GM18951 (cell line): ENCODE measurements around the gene FANCD2.
"Not testable (repeated sequence)": the region's sequence is repeated elsewhere in the genome, so short reads cannot be mapped to it uniquely, and the experiment has no call there.

Experiments
- POLR2A ChIP-seq: IDR thresholded peaks from 4 replicates; pipeline ENCODE4 v1.6.1; 2011; ENCODE audit warnings: mild to moderate bottlenecking; ENCODE audit not compliant: insufficient read length, insufficient read depth; ENCODE audit errors: extremely low read depth
- in situ Hi-C: fragments of 300-500 bp; cut with MboI; formaldehyde crosslinking; loops from one replicate; pipeline ENCODE4 v1.12.0; 2022; ENCODE audit warnings: low sequenced_read_pairs, mixed read lengths, inconsistent platforms; ENCODE audit not compliant: unreplicated experiment

FANCD2 gene

DNA sequence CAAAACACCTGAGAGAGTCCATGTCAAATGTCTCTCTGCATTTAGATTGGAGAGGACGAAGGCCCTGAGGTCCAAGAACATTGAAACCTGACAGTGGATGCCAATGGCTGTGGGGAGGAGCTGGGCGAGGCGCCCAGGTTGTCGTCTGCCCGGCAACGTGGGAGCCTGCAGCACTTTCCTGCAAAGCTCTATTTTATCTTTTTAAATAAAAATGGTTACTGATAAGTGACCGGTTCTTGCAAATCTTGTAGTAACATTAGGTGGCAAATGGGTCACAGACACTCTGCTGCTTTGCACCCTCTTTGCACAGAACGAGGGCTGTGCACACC is 19.5 kb upstream of the FANCD2 start:
- in situ Hi-C loops: no loop called here
- no peak for TF ChIP-seq POLR2A

DNA sequence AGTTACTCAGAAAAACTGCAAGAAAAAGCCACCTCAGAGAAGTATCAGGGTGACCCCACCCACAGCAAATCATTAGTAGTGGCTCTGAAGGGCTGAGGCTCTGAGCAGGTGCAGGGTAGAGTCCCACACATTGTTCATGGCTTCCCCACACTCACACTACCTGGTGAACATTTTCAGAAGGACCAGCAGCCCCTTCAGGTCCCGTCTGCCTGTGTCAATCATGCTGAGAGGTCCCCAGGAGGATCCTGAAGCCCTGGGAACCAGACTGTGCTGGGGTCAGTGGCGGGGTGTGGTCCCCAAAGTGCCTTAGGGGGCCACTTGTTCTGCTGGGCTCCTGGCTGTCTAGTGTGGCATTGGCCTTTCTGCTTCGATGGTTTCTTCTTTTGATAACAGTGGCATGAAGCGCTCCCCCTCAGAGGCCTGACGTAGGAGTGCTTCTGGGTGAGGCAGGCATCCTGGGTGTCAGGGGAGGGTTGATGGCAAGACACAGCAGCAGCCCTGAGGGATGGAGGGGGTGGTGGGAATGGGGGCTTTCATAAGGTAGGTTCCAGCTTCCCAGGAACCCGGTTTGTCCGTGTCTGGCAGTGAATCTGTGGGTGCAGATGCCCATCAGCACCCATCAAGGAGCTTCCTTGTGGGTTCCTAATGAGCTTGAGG is 19.0 kb upstream of the FANCD2 start:
- in situ Hi-C loops: no loop called here
- TF ChIP-seq POLR2A: no peak

DNA sequence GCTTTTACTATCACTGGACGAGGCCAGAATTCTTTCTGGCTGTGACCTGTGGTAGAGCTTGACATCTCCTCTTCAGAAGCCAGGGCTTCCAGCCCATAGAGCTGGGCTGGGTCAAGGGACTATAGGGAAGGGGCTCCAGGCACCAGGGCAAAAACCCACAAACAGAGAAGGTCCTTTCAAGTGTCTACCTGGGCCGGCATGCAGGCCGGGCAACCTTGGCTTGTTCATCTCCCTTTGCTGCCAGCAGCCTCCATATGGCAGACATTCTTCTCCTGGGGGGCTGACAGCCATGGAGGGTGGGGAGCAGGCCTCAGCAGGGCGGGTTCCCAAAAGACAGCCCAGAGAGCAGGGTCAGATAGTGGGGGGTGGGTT is 18.0 kb upstream of the FANCD2 start:
- in situ Hi-C loops: not testable (repeated sequence)

DNA sequence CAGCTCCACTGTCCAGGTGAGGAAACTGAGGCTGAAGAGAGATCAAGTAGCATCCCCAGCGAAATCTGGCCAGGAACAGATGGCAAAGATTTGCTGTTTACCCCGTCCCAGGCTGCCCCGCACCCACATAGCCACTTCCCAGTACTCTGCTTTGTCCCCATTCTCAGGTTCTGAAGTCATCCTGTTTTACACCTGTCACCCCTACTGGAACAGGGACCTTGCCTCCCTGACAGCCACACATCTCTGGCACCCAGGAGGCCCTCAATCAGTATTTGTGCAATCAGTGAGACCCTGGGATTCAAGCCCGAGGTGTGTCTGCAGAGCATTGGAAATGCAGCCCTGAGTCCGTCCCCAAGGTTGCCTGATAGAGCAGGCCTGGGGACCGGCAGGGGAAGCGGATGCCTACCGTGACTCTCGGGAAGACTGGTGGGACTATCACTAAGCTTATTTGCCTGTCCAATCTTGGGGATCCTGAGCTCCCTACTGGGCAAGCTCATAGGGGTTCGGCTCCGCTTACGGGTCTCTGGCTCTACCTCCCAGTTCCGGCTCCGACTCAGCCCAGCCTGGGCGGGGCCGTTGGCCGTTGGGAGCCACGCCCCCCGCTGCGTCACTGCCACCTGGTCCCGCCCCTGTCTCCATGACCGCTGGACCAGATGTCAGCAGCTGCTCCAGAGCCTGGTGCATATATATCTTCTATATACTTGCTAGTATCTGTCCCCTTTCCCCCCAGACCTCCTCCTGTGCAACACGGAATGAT is 17.5 kb upstream of the FANCD2 start:
- TF ChIP-seq POLR2A: peak; percentile 54
- in situ Hi-C loops: no loop called here

DNA sequence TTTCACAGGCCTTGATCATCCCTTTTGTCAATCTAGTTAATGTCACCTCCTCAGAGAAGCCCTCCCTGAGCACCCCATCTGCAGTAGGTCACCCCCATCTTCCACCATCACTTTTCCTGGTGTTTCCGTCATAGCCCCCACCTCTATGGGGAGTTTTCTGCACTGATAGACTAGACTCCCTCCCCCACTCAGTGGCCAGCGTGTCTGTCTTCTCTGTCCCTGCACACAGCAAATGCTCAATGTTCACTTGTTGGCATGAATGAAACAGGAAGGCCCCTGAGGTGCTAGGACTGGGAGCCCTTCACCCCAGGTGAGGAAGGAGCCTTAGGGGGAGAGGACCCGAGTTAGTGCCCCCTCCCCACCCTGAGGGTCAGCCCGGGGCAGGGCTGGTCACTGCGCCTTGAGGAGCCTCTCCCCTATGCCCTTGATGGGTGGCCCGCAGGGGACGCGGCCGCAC is 15.8 kb upstream of the FANCD2 start:
- TF ChIP-seq POLR2A: no peak
- in situ Hi-C loops: no loop called here

DNA sequence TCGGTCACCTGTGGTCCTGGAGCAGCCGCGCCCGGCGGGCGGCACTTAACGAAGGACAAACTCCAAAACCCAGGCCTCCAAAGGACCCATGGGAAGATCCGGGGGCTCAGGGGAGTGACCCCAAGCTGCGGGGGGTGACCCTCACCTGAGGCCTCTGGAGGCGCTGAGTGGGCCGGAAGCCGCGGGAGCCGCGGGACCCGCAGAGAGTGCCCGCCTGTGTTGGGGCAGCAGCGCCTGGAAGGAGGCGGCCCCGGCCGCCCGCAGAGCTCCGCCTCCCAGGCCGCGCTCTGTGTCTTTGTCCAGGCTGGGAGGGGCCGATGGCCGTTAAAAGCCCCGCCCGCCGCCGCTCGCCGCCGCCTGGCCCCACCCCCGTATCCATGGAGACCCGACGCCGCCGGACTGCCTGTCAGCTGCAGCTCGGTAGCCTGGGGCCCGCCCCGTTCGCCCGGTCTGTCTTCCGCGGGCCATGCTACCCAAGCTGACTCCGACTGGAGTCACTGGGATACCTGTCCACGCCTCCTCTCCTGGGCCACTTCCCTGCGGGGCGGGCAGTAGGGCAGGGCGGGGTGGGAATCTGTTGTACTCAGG is 15.3 kb upstream of the FANCD2 start:
- peak; percentile 30 for TF ChIP-seq POLR2A
- in situ Hi-C loops: no loop called here

DNA sequence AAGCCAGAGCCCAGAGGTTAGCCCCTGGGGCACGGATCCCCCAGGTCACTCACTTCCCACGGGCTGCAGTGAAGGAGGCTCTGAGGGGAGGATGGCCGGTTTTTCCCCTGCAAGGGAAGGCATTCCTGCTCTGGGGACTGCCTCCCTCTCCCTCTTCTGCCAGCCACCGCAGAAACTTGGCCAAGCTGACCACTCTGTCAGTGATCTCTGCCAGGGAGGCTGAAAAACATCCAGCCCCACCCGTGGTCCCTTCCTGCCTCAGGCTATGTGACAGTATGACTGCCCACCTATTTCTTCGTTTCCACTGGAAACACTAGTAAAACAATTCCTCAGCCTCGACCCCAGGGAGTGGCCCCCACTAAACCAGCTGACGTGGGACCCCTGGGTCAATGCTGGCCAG is 14.6 kb upstream of the FANCD2 start:
- TF ChIP-seq POLR2A: no peak
- in situ Hi-C loops: no loop called here

DNA sequence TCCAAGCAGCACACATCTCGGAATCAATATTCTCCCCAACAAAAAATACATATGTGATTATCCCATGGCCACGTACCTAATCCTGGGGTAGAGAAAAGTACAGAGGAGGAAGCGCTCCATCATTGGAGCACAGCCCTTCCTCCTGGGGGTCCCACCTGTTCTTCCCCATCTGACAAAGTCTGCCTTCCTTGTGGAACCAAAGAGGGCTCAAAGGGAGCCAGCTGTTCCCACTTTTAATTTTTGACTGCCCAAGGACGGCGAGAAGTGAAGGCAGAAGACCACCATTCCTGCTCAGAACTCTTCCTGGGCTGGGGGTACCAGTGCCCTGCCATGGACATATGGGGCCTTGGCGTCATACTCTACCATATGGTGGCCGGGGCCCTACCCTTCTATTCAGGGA is 14.1 kb upstream of the FANCD2 start:
- in situ Hi-C loops: no loop called here

DNA sequence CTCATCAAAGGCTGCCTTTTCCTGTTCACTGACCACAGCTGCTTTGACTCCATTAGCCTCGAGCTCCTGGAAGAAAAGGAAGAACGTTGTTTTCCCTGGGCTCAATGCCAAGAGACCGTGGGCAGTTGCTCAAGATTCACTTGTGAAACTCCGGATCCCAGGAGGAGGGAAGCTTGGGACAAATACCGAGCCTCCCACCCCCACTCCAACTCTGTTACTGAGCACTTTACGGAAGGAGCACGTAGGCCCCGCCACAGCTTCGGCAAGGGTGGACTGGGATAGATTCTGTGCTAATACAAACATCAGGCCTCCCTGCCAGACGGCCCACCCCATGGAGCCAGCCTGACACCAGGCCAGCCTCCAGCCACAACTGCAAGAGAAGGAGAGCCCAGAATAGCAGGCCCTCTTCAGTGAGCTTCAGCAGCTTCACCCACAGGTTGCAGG is 10.8 kb upstream of the FANCD2 start:
- TF ChIP-seq POLR2A: no peak
- in situ Hi-C loops: no loop called here

More for the DNA sequence above, 14.1 kb upstream of the FANCD2 start:
- no peak for TF ChIP-seq POLR2A

DNA sequence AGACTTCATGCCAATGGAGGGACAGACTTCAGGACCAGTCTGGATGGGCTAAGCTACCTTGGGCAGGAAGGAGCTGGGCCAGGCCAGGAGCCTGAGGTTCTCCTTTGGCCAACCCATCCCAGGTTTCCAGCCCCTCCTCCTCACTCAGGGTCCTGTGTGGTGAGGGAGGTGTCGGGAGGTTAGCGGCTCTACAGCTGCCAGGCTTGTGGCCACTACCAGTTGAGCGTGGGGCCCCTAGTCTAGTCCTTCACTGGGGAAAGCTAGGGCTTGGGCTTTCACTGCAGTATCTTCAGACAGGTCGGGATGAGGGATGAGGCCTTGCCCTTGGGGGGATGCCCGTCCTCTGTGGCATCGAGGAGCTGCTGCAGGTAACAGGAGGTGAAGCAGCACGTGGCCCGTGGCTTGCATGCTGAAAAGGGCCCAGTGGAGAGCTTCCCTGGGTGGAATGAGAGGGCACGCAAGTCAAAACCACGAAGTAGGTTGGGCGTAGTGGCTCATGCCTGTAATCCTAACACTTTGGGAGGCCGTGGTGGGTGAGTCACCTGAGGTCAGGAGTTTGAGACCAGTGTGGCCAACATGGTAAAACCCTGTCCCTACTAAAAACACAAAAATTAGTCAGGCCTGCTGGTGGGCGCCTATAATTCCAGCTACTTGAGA is 8.5 kb upstream of the FANCD2 start:
- no peak for TF ChIP-seq POLR2A
- in situ Hi-C loops: no loop called here

DNA sequence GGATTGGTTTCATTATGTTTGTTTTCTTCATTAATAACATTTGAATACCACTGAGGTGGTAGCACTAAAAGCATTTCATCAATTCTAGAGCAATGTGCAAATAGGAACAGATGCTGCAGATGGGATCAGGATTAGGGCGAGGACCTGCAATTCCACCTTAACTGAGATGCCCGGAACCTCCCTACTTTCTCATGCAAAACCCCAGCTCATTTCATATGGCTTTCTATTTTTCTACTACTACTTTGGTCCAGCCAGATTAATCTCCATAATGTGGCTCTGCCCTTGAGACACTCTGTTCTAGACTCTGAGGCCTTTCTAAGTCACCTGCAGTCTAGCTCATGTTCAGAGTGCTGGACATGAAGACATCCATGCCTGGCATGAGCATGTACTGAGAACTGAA is 7.4 kb upstream of the FANCD2 start:
- in situ Hi-C loops: not testable (repeated sequence)

DNA sequence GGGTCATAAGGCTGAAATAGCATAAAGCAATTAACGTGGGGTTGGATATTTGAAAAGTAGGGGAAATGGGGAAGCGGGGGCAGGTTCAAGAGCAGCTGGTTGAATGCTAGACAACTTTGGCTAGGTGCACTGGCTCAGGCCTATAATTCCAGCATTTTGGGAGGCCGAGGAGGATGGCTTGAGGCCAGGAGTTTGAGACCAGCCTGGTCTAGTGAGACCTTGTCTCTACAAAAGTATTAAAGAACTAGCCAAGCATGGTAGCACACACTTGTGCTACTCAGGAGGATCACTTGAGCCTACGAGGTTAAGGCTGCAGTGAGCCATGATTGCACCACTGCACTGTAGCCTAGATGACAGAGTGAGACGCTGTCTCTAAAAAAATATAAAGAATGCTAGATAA is 6.9 kb upstream of the FANCD2 start:
- no peak for TF ChIP-seq POLR2A
- in situ Hi-C loops: no loop called here

DNA sequence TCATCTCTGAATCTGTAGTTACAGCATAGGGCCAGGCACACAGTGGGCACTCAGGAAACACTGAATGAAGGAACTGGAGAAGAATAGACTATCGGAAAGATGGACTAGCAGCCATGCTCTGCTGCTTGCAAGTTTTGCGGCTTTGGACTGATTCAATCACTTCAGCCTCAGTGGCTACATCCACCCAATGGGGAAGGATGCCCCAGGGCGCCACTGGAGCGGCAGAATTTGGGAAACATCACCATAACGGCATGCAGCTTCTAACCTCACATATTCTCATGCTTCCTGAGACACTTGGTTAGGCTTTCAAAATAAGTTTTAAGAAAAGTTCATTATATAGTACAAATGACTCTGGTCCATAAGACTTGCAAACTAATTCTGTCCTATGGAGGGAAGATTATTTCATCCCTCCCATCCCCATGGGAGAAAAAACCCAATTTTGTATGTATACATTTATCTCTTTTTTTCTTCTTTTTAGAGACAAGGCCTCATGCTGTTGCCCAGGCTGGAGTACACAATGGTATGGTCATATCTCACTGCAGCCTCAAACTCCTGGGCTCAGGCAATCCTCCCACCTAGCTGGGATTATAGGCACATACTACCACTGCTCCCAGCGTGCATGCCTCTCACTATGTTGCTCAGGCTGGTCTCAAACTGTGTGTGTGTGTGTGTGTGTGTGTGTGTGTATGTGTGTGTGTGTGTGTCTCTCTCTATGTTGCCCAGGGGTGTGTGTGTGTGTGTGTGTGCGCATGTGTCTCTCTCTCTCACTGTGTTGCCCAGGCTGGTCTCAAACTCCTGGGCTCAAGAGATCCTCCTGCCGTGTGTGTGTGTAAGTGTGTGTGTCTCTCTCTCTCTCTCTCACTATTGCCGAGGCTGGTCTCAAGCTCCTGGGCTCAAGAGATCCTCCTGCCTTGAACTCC is 4.1 kb upstream of the FANCD2 start:
- no peak for TF ChIP-seq POLR2A
- in situ Hi-C loops: no loop called here
